Measurements from ENCODE around the gene PLAU.

DNA sequence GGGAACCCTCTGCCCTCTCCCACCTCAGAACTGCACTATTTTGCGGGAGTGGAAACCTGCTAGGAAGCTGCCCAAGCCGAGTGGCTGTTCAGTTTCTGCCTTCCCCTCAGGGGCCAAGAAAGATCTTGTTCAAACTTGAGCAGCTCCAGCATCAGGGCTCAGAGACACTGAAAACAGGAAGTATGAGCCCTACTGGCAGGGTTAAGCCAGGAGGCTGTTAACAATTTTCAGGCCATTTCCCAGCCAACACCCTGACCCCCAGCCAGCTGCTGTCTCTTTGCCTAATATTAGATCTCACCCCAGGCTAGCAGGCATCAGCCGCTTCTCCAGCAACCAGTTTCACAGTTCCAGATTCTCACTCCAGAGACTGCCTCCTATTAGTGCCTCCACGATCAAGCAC is 9.2 kb downstream of the PLAU start:
- TF ChIP-seq GATA3 (IDR thresholded peaks at IDR 0.05; ENCODE audit: low read depth, low read length) (no peak), GATA2 (IDR thresholded peaks at IDR 0.05; ENCODE audit: low read depth, low read length) (no peak)

Data from SH-SY5Y (cell line).